ENCODE results near the gene GUCA1A.
"Not testable (repeated sequence)": the region's sequence is repeated elsewhere in the genome, so short reads cannot be mapped to it uniquely, and the experiment has no call there.

GUCA1A gene

GRCh38 chr6:42147138-42147562 is 26.0 kb upstream of the GUCA1A start:
- no peak for DNase-seq (ENCODE audit: low read depth in 2 of 2)

GRCh38 chr6:42148058-42148457 is 25.1 kb upstream of the GUCA1A start:
- no peak for DNase-seq (ENCODE audit: low read depth in 2 of 2)

- no peak for DNase-seq (ENCODE audit: low read depth in 2 of 2)
Observed at GRCh38 chr6:42150254-42150653, 22.9 kb upstream of the GUCA1A start.

- DNase-seq (ENCODE audit: low read depth in 2 of 2): no peak
Observed at GRCh38 chr6:42152024-42152423, 21.1 kb upstream of the GUCA1A start.

- DNase-seq (ENCODE audit: low read depth in 2 of 2): not testable (repeated sequence)
Observed at GRCh38 chr6:42152528-42153213, 20.5 kb upstream of the GUCA1A start.

- DNase-seq (ENCODE audit: low read depth in 2 of 2): no peak
Observed at GRCh38 chr6:42153921-42154320, 19.2 kb upstream of the GUCA1A start.

GRCh38 chr6:42154461-42155209 is 18.5 kb upstream of the GUCA1A start:
- DNase-seq (ENCODE audit: low read depth in 2 of 2): no peak

- no peak for DNase-seq (ENCODE audit: low read depth in 2 of 2)
Observed at GRCh38 chr6:42155293-42155692, 17.9 kb upstream of the GUCA1A start.

GRCh38 chr6:42156638-42157037 is 16.5 kb upstream of the GUCA1A start:
- no peak for DNase-seq (ENCODE audit: low read depth in 2 of 2)

GRCh38 chr6:42158011-42158410 is 15.2 kb upstream of the GUCA1A start:
- DNase-seq (ENCODE audit: low read depth in 2 of 2): no peak

- DNase-seq (ENCODE audit: low read depth in 2 of 2): no peak
Observed at GRCh38 chr6:42158631-42159030, 14.5 kb upstream of the GUCA1A start.

GRCh38 chr6:42159431-42160024 is 13.6 kb upstream of the GUCA1A start:
- no peak for DNase-seq (ENCODE audit: low read depth in 2 of 2)

GRCh38 chr6:42162384-42162783 is 10.8 kb upstream of the GUCA1A start:
- DNase-seq (ENCODE audit: low read depth in 2 of 2): no peak

- DNase-seq (ENCODE audit: low read depth in 2 of 2): no peak
Observed at GRCh38 chr6:42162812-42163211, 10.4 kb upstream of the GUCA1A start.

- no peak for DNase-seq (ENCODE audit: low read depth in 2 of 2)
Observed at GRCh38 chr6:42163981-42164380, 9.2 kb upstream of the GUCA1A start.

- DNase-seq (ENCODE audit: low read depth in 2 of 2): no peak
Observed at GRCh38 chr6:42165016-42165415, 8.1 kb upstream of the GUCA1A start.

GRCh38 chr6:42166444-42167141 is 6.6 kb upstream of the GUCA1A start:
- peak; percentile 44 to 56 for DNase-seq (ENCODE audit: low read depth in 2 of 2)

GRCh38 chr6:42168650-42169049 is 4.5 kb upstream of the GUCA1A start:
- no peak for DNase-seq (ENCODE audit: low read depth in 2 of 2)

GRCh38 chr6:42169780-42170179 is 3.4 kb upstream of the GUCA1A start:
- DNase-seq (ENCODE audit: low read depth in 2 of 2): not testable (repeated sequence)

- DNase-seq (ENCODE audit: low read depth in 2 of 2): no peak
Observed at GRCh38 chr6:42171813-42172581, 1.2 kb upstream of the GUCA1A start.

- no peak for DNase-seq (ENCODE audit: low read depth in 2 of 2)
Observed at GRCh38 chr6:42175860-42176259, 2.7 kb downstream of the GUCA1A start.

GRCh38 chr6:42176981-42177380 is 3.8 kb downstream of the GUCA1A start:
- no peak for DNase-seq (ENCODE audit: low read depth in 2 of 2)

Data from stimulated activated CD8-positive, alpha-beta memory T cell treated with anti-CD3 and anti-CD28 coated beads, Interleukin-15, amount 100 ng/mL, for 48 hours (primary cell).